Stimulated activated CD8-positive, alpha-beta memory T cell treated with anti-CD3 and anti-CD28 coated beads, Interleukin-12 subunit alpha, Interleukin-12 subunit beta, amount 100 ng/mL, for 24 hours (primary cell): ENCODE measurements around the gene TNRC6B.

Experiments used
- DNase-seq: peaks from one replicate; pipeline ENCODE4 v3.0.0-alpha.2; 2020; ENCODE audit errors: extremely low read depth

The TNRC6B gene

DNA sequence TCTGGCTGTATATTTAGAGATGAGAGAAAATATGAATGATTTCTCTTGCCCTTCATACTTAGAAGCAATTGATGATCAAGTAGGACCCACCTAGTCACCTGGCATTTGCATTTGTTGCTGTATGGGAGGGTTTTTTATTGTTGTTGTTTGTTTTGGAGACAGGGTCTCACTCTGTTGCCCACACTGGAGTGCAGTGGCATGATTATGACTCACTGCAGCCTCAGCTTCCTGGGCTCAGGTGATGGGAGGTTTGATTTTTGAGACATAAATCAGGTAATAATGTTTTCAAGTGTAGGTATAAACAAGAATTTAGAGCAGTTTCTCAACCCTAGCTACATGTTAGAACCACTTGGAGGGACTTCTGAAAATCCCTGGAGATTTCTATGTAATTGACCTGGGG is 63.0 kb downstream of the TNRC6B start:
- DNase-seq, result no peak

GRCh38 chr22:40241200-40241763 is 63.6 kb downstream of the TNRC6B start:
- DNase-seq, result no peak

DNA sequence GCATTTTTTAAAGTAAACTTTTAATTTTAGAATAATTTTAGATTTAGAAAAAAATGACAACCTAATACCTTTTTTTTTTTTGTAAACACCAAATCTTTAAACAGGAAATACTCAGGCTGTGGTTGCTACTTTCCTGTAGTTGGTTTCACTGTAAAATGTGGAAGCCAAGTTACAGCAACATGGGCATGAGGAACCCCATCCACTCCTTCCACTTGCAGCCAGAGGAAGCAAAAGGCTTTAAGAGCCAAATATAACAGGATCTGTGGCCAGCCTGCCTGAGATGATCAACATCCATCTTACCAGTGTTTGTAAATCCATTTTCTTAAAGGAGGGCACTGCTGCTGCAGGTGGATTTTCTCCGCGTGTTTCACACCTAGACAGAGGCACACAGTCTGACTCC is 66.2 kb downstream of the TNRC6B start:
- no peak for DNase-seq

GRCh38 chr22:40244586-40244985 is 66.9 kb downstream of the TNRC6B start:
- DNase-seq, result no peak

GRCh38 chr22:40247976-40248375 is 70.3 kb downstream of the TNRC6B start:
- peak; percentile 28 for DNase-seq

GRCh38 chr22:40249286-40249685 is 71.6 kb downstream of the TNRC6B start:
- DNase-seq, result no peak

DNA sequence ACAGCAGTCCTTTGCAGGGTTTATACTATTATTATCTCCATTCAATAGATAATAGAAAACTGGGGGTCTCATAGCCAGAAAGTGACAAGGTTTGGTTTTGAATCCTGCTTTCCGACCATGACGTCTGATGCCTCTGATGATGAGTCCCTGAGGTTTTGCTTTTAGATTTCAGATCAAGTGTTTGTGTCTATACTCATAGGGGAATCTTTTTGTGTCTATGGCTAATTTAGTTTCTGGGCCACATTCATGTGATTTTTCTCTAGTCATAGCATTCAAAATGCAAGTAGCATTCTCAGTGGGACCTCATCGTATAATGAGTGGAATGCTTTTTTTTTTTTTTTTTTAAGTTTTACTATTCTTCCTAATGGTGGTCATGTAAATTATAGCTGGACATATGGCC is 72.9 kb downstream of the TNRC6B start:
- no peak for DNase-seq

DNA sequence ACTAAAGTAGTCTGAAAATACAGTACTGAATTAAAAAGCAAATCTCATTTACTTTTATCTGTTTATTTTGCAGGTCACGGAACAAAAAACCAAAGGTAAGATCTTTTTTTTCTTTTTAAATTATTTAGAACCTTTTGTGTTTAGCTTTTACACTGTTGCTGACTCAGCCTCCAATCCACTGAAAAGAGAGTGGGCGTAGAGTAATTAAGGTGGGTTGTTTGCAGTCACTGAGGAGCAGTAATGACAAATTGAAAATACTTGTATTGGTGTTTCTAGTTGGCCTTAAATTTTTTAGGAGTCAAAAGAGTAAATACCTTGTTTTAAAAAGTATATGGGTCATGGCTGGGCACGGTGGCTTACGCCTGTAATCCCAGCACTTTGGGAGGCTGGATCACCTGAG is 73.4 kb downstream of the TNRC6B start:
- no peak for DNase-seq

- DNase-seq, result no peak
Observed at GRCh38 chr22:40252146-40252545, 74.4 kb downstream of the TNRC6B start.

GRCh38 chr22:40256516-40256915 is 78.8 kb downstream of the TNRC6B start:
- no peak for DNase-seq

DNA sequence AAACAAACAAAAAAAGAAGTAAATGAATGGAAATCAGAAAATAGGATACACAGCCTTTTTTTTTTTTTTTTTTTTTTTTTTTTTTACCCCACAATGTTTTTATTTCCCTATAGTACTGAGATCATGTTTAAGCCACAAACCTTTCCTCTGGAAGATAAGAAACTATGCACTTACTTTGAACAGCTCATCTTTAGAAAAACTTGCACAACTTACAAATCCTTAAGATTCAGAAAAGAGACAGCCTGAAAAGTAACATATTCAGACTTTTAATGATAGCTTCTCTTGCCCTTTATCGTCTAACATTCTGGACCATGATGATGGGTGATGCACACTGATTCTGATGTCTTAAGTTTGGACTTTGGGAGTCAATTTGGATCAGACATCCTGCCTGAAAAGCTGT is 80.3 kb downstream of the TNRC6B start:
- no peak for DNase-seq

- DNase-seq, result no peak
Observed at GRCh38 chr22:40258501-40258915, 80.8 kb downstream of the TNRC6B start.

DNA sequence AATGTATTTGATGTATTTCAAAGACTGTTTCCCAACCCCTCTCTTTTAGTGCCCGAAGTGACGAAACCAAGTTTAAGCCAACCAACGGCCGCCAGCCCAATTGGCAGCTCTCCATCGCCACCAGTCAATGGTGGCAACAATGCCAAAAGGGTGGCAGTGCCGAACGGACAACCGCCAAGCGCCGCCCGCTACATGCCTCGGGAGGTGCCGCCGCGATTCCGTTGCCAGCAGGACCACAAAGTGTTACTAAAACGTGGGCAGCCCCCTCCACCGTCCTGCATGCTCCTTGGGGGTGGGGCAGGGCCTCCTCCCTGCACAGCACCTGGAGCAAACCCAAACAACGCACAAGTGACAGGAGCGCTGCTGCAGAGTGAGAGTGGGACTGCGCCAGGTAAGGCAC is 84.1 kb downstream of the TNRC6B start:
- no peak for DNase-seq

DNA sequence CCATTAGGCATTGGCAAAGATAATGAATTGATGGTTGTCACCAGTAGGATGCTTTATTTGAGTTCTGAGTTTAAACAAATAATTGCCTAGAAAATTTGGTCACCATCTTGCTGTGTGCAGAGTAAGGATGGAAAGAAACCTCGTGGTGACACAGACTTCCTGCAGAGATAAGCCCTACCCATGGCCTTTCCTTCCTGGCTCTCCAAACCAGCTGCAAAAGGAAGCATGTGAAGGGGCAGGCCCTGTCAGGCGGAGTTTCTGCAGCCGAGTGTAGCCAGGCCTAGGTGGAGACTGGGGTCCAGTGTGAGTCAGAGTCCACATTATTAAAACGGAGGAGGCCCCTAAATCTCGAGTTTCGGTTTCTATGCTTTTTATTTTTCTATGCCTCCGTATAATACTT is 85.5 kb downstream of the TNRC6B start:
- no peak for DNase-seq

- no peak for DNase-seq
Observed at GRCh38 chr22:40265783-40266182, 88.1 kb downstream of the TNRC6B start.

GRCh38 chr22:40270031-40270430 is 92.3 kb downstream of the TNRC6B start:
- no peak for DNase-seq

DNA sequence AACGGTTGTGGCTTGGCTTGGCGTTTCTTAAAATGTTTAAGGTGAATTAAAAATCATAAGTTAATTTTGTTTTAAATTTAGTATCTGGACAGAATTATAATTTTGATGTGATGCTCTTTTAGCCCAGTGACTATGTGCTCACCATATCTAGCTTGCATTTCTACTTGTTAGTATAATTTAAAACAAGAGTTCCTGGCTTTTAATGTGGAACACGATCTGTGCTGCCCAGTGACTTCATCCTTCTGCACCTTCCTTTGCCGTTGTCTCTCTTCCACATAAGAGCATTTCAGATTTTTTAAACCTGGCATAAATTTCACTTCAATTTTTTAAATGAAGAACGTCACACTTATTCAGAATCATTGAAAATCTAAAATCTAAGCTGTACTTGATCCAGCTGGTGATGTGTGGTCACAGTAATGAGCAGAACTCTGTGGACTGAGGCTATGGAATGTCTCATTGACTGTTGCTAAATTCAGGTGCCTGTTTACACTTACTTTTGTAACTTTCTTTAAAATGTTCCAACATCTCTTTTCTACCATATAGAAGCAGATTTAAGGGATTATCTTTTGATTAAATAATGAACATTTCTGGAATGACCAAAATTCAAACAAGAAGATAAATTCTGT is 93.1 kb downstream of the TNRC6B start:
- no peak for DNase-seq

GRCh38 chr22:40271440-40271839 is 93.7 kb downstream of the TNRC6B start:
- no peak for DNase-seq

GRCh38 chr22:40273319-40273718 is 95.6 kb downstream of the TNRC6B start:
- DNase-seq, result no peak

DNA sequence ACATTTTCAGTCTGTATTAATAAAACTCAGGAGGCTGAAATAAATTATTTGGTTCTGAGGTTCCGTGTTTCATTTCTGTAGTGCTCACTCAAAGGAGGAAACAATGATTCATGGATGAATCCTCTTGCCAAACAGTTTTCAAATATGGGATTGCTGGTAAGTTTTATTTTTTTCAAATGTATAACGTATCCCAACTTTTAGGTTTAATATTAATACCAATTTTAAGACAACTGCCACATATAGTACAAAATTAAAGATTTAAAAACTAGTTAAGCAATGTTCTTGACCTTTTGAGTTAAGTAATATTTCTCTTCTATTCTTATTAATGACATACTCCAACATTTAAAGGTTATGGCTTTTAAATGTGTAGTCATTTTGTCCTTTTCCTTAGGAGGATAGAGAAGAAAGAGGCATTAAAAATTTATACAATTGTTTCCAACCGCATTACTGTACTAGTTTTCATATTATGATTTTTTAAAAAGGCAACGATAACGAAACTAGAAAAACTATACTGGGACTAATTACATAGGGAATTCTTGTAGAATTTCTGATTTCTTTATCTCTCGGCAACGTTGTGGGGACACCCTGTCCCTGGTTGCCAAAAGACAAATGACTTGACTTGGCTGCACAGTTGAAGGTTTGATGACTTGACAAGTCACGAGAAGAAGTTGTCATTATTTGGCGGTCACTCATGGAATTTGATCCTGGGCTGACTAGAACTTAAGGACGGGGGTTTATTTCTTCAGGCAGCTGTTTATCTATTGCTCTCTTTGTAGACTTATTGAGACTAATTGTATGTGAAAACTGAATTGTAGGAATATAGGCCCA is 99.5 kb downstream of the TNRC6B start:
- DNase-seq, result no peak

DNA sequence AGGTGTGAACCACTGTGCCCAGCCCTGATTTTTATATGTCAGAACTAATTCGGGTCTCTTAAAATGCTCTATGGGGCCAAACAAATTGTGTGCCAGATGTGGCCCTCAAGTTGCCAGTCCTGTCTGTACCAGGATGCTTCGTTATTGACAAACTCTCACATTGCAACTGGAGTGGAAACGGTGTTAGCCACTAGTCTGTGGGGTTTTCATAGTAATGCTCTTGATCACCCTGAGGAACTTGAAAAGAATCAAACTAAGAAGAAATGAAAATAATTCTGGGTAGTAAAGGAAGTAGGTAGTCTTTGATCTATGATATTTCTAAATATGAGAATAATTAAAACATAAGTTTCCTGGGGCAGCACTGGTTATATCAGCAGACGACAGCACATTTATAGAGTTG is 101.3 kb downstream of the TNRC6B start:
- DNase-seq, result no peak

DNA sequence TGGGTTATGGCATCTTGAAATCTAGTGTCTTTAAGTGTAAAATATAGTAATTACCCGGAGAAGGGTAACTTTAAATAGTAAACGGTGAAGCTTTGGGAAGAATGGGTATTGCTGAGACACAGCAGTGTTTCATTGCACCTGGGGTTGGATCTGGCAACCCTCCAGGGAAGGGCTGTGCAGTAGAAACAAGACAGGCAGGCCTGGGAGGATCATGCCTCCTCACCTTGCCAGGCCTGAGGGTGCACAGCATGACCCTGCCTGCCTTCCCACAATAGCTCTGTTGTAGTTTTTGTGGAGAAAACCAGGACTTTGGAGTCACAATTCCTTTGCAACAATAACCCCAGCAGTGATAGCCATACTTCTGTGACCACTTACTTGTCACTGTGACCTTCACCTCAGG is 104.0 kb downstream of the TNRC6B start:
- no peak for DNase-seq

DNA sequence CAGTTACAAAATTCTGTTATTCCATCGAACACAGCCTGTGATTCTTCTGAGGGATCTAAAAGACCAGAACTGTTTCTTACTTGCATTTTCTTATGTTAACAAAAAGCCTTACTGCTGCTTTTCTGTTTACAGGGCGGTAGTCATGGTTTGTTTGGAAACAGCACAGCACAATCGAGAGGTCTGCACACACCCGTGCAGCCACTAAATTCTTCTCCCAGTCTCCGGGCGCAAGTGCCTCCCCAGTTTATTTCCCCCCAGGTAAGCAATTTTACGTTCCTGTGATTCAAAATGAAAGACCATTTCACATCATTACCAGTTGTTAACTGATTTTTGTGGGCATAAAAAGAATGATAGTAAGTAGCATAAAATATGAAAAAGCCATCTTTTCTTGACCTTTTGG is 107.8 kb downstream of the TNRC6B start:
- no peak for DNase-seq
